Keratinocyte (primary cell): ENCODE data around the gene FIGNL1. TPM values are rescaled to one million over a fixed set of nuclear protein-coding genes. Genes with fewer than 3 reads are reported as not detected.

Experiments
- DNase-seq: peaks from one replicate; pipeline ENCODE4 v3.0.0-alpha.2; 2011; ENCODE audit warnings: low read depth, missing footprints, low spot score
- FAIRE-seq: peaks from 2 replicates; lab custom pipeline; 2011; peaks lifted over from hg19 to GRCh38; lab: Jason Lieb, UNC
- H2AFZ ChIP-seq: 2 replicates; pipeline ENCODE4 v1.6.0; 2012; ENCODE audit warnings: low read length, control low read depth, inconsistent platforms; ENCODE audit not compliant: control insufficient read depth
- H3K27ac ChIP-seq: 2 replicates; pipeline ENCODE4 v1.5.1; 2011; ENCODE audit warnings: low read length; ENCODE audit not compliant: control insufficient read depth, insufficient read depth
- H3K27me3 ChIP-seq: 3 replicates; pipeline ENCODE4 v1.6.0; 2011; ENCODE audit warnings: low read length; ENCODE audit not compliant: control insufficient read depth, insufficient read depth; ENCODE audit errors: extremely low read depth
- H3K36me3 ChIP-seq, 2 experiments: 2 replicates in 1 of 2; 3 replicates in 1 of 2; pipeline ENCODE4 v1.5.1; 2011; ENCODE audit warnings: low read length in 2 of 2, mild to moderate bottlenecking in 1 of 2; ENCODE audit not compliant: control insufficient read depth in 2 of 2, insufficient read depth in 2 of 2; ENCODE audit errors: extremely low read depth in 1 of 2
- H3K4me1 ChIP-seq: 3 replicates; pipeline ENCODE4 v1.5.1; 2011; ENCODE audit warnings: low read length; ENCODE audit not compliant: control insufficient read depth, insufficient read depth; ENCODE audit errors: extremely low read depth
- H3K4me2 ChIP-seq: 3 replicates; pipeline ENCODE4 v1.6.0; 2011; ENCODE audit warnings: low read depth, low read length; ENCODE audit not compliant: control insufficient read depth, insufficient read depth; ENCODE audit errors: extremely low read depth
- H3K4me3 ChIP-seq, 3 experiments: fragments of 200-600 bp in 1 of 3; sonication (generic) in 1 of 3; 2 replicates in 2 of 3; 3 replicates in 1 of 3; pipeline ENCODE4 v1.5.1; 2011 to 2016; ENCODE audit warnings: low read length in 3 of 3, mild to moderate bottlenecking in 3 of 3, control low read depth in 2 of 3, inconsistent platforms in 1 of 3, low read depth in 1 of 3, mixed read lengths in 1 of 3, mixed run types in 1 of 3, moderate library complexity in 1 of 3; ENCODE audit not compliant: control insufficient read depth in 2 of 3, insufficient read depth in 2 of 3; ENCODE audit errors: extremely low read depth in 1 of 3
- H3K79me2 ChIP-seq: 2 replicates; pipeline ENCODE4 v1.6.0; 2012; ENCODE audit warnings: low read length; ENCODE audit not compliant: control insufficient read depth, insufficient read depth
- H3K9ac ChIP-seq: 3 replicates; pipeline ENCODE4 v1.6.0; 2011; ENCODE audit warnings: low read length; ENCODE audit not compliant: control insufficient read depth, insufficient read depth; ENCODE audit errors: extremely low read depth
- H3K9me1 ChIP-seq: 3 replicates; pipeline ENCODE4 v1.6.0; 2011; ENCODE audit warnings: low read length; ENCODE audit not compliant: control insufficient read depth, insufficient read depth; ENCODE audit errors: extremely low read depth
- H3K9me3 ChIP-seq: 2 replicates; pipeline ENCODE4 v1.5.1; 2012; ENCODE audit warnings: low read depth, low read length; ENCODE audit not compliant: control insufficient read depth
- H4K20me1 ChIP-seq: 3 replicates; pipeline ENCODE4 v1.6.0; 2011; ENCODE audit warnings: low read length; ENCODE audit not compliant: control insufficient read depth, insufficient read depth; ENCODE audit errors: extremely low read depth
- CTCF ChIP-seq, 3 experiments: IDR thresholded peaks in 1 of 3; conservative IDR thresholded peaks in 1 of 3; optimal IDR thresholded peaks in 1 of 3; 2 replicates in 2 of 3; 3 replicates in 1 of 3; pipeline versions ENCODE3 to v1.5.1; 2011; ENCODE audit warnings: low read length in 3 of 3, mild to moderate bottlenecking in 3 of 3, moderate library complexity in 2 of 3, control low read depth in 1 of 3, inconsistent platforms in 1 of 3; ENCODE audit not compliant: insufficient read depth in 2 of 3; ENCODE audit errors: extremely low read depth in 1 of 3
- EZH2 ChIP-seq: IDR thresholded peaks from one replicate; pipeline ENCODE4 v1.6.1; 2012; ENCODE audit warnings: inconsistent platforms, mild to moderate bottlenecking, low read length, moderate library complexity
- dilution Hi-C: fragments of 300-500 bp; cut with MboI; formaldehyde crosslinking; loops from one replicate; pipeline ENCODE4 v1.7.0; 2020; ENCODE audit warnings: low sequenced_read_pairs; ENCODE audit not compliant: extremely low pct_ligation_motif_present
- polyA plus RNA-seq, 5 experiments: library from polyadenylated mRNA; depleted of rRNA in 3 of 5; stranded (reverse) in 3 of 5; stranded (forward) in 1 of 5; unstranded in 1 of 5; fragments of >200 nt; gene quantifications; 1 replicate in 1 of 5; 2 replicates in 3 of 5; 3 replicates in 1 of 5; pipeline versions ENCODE4 v1.2.1 to v1.2.3, GENCODE V29; 2011 to 2012; ENCODE audit warnings: missing spikeins in 2 of 5, low read depth in 1 of 5, low replicate concordance in 1 of 5

Gene FIGNL1
- polyA plus RNA-seq, 1 donor (not counting 4 experiments of a cell fraction or from before 2014, with no cell fraction given): 12.7 TPM

- H3K27me3 ChIP-seq: peaks cover 40% of the 10 kb centered on the region
- H3K9ac ChIP-seq: no peak overlapping the region
- H4K20me1 ChIP-seq: no peaks in the 10 kb centered on the region
- H3K4me1 ChIP-seq: no peaks in the 10 kb centered on the region
- H3K4me3 ChIP-seq: no peak overlapping the region
- no peak overlapping the region for H3K27ac ChIP-seq
- no peak overlapping the region for H3K4me2 ChIP-seq
- no peaks in the 10 kb centered on the region for H3K79me2 ChIP-seq
- TF ChIP-seq EZH2 (no peak), CTCF (optimal IDR thresholded peaks at IDR 0.05 in 1 of 3, IDR thresholded peaks at IDR 0.05 in 1 of 3, conservative IDR thresholded peaks at IDR 0.05 in 1 of 3; ENCODE audit: extremely low read depth in 1 of 3, insufficient read depth in 2 of 3, low read length in 3 of 3) (no peak)
- DNase-seq (no peak), FAIRE-seq (no peak)
- H2AFZ ChIP-seq: no peak overlapping the region
- no peaks in the 10 kb centered on the region for H3K9me3 ChIP-seq
- no peaks in the 10 kb centered on the region for H3K9me1 ChIP-seq
- H3K36me3 ChIP-seq: no peaks in the 10 kb centered on the region
- dilution Hi-C loops: no loop called here
Observed at GRCh38 chr7:50397320-50397970, 52.7 kb downstream of the FIGNL1 start.

- no peaks in the 10 kb centered on the region for H3K79me2 ChIP-seq
- no peak for DNase-seq
- peaks cover 45% of the 10 kb centered on the region for H3K27me3 ChIP-seq
- TF ChIP-seq EZH2 (no peak), CTCF (optimal IDR thresholded peaks at IDR 0.05 in 1 of 3, IDR thresholded peaks at IDR 0.05 in 1 of 3, conservative IDR thresholded peaks at IDR 0.05 in 1 of 3; ENCODE audit: extremely low read depth in 1 of 3, insufficient read depth in 2 of 3, low read length in 3 of 3) (no peak)
- no peak for FAIRE-seq
- H3K27ac ChIP-seq: no peak overlapping the region
- H3K9me1 ChIP-seq: no peaks in the 10 kb centered on the region
- H3K9ac ChIP-seq: no peak overlapping the region
- H3K4me3 ChIP-seq: no peak overlapping the region
- H3K9me3 ChIP-seq: no peaks in the 10 kb centered on the region
- no peak overlapping the region for H2AFZ ChIP-seq
- no peaks in the 10 kb centered on the region for H4K20me1 ChIP-seq
- no peaks in the 10 kb centered on the region for H3K4me1 ChIP-seq
- no peaks in the 10 kb centered on the region for H3K36me3 ChIP-seq
- no peak overlapping the region for H3K4me2 ChIP-seq
- dilution Hi-C loops: no loop called here
Observed at GRCh38 chr7:50396856-50397255, 53.3 kb downstream of the FIGNL1 start.
